HG02588 (cell line): ENCODE measurements around the gene CTU2.

Experiments
- ATAC-seq: cut with Tn5 transposase; IDR thresholded peaks from one replicate; pipeline ENCODE4 v1.9.1; 2021; ENCODE audit warnings: mild to moderate bottlenecking, moderate library complexity; ENCODE audit not compliant: unreplicated experiment

The CTU2 gene

GRCh38 chr16:88695753-88696152 lies 10.6 kb upstream of the CTU2 start:
- no peak for ATAC-seq

GRCh38 chr16:88696441-88696840 lies 9.9 kb upstream of the CTU2 start:
- ATAC-seq: no peak

- ATAC-seq: no peak
Measured at GRCh38 chr16:88697116-88697830, 9.0 kb upstream of the CTU2 start.

DNA sequence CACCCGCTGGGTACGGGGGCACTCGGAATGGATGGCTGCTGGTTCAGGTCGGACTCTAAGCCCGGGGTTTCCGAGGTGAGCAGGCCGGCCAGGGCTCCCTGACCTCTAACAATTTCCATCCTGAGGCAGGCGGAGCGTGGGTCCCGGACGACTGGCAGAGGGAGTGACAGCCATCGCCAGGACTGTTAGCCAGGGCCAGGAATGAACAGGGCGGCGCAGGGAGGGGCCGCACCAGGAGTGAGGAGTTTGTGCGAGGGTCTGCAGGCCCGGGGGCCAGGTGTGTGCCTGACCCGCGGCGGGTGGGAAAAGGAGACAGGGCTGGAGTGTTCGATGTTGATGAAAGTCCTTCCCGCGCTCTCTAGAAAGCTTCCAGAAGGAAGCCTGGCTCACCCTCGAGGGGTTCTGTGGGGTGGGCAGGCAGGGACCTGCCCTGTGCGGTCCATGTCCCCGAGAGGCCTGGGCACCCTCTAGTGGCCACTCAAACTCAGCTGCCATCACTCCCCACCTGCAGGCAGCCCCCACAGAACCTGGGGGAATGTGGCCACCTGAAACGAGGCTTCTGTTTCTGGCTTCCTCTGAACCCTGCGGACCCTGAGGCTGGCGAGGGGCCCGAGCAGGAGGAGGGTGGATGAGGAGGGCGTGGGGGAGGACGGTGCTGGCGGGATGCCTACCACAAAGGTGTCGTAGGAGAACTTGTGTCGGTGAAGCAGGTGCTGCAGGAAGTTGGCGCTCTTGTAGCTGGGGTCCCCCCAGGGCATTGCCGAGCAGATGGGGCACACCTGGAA lies 8.3 kb upstream of the CTU2 start:
- no peak for ATAC-seq

DNA sequence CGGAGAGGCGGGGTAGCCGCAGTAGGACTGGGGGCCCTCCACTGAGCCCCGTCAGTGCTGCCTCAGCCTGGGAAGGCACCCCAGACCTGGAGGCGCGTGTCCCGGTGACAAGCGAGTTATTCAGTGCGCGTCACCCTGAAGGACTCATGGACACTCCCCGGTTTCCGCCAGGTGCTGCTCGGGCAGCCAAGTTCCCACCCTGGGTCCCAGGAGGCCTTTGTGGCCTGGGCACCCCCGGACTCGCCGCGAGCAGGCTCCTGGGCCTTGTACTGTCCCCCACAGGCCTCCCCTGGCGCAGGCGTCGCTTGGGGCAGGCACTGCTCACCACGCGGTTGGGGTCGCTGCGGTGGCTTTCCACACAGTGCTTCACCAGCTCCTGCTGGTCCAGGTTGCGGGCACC lies 7.7 kb upstream of the CTU2 start:
- ATAC-seq: no peak

- no peak for ATAC-seq
Measured at GRCh38 chr16:88699180-88699579, 7.1 kb upstream of the CTU2 start.

GRCh38 chr16:88700322-88700635 lies 6.0 kb upstream of the CTU2 start:
- ATAC-seq: no peak

DNA sequence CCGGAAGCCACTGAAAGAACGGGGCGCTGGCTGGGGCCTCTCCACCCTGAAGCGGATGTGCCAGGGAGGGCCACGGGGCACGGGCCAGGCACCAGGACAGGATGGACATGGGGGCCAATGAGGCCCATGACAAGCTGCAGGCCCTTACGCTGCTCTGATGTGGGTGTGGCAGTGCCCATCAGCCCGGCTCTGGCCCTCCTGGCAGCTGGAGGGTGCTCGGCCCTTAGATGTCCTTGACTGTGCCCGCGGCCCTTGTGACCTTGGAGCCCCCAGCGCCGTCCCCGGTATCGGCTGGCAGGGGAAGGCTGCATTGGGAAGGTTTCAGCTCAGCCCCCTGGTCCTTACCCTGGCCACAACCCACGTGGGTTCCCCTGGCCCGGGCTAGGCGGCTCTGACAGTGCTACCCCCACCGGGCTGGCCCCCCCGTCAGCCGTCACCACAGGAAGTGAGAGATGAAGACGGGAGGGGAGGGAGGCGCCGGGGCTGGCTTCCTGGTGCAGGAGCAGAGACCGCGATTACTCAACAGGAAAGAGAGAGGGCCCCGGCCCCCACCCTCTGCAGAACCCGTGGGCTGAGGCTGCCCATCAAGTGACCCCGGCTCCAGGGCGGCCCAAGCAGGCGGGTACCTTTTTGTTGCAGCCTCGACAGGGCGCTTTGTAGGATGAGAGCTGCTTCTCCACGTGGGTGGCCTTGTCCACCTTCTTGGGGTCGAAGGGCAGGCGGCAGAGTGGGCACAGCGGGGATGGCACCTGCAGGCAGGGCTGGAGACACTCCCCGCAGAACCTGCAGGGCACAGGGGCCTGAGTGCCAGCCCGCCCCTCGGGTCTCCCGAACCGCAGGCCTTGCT lies 5.4 kb upstream of the CTU2 start:
- peak; percentile 59 for ATAC-seq

- ATAC-seq: no peak
Measured at GRCh38 chr16:88701581-88702370, 4.5 kb upstream of the CTU2 start.

- ATAC-seq: no peak
Measured at GRCh38 chr16:88702371-88703210, 3.7 kb upstream of the CTU2 start.

DNA sequence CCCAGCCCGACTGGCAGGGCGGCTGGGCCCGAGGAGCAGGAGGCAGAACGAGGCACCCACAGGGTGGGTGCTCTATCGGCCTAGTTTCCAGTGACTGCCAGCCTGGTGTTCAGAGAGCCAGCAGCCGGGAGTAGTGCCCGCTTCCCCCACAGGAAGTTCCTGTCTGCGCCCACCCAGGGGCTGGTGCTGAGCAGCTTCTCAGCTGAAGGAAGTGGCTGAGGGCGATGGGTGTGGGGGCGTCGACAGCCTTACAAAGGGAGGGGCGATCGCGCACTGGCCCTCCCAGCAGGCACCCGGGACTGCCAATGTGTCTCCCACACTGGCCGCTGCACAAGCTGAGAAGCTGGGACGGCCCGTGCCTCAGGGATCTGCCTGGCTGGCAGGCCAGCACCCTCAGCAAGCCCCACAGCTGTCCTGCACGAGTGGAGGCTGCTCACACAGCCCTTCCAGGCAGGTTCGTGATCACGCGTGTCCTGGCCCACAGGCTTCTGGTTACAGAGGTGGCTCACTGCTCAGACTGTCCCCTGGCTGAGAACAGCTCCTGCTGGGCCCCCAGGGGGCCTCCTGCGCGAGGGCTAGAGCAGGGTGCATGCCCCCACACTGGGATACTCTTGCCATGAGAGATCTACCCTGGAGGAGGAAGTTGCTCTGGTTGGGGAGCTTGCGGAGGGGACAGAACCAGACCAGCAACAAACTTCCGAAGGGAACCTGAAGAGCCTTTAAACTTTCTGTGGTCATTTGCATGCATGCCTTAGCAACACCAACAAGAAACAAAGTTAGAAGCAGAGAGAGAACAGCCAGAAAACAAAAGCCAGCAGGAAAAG lies 2.6 kb upstream of the CTU2 start:
- ATAC-seq: no peak

GRCh38 chr16:88705076-88705684 lies 1.1 kb upstream of the CTU2 start:
- ATAC-seq: no peak

GRCh38 chr16:88705801-88706228 lies 488 bp upstream of the CTU2 start:
- peak; percentile 12 for ATAC-seq

- ATAC-seq: no peak
Measured at GRCh38 chr16:88706965-88707826, 893 bp downstream of the CTU2 start.

DNA sequence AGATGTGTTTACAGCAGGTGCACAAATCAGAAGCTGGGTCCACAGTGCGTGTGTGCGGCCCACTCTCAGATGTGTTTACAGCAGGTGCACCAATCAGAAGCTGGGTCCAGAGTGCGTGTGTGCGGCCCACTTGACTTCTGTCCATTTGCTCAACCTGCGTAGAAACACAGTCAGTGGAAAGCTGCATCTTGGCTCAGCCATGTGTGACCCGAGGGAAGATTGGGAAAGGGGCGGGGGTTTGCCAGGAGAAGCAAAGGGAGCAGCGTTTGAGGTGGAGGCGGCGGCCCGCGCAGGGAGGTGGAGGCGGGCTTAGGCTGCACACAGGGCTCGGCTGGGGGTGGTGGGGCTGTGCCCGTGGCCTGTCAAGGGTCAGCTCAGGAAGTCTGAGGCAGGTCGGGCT lies 4.3 kb downstream of the CTU2 start:
- no peak for ATAC-seq

DNA sequence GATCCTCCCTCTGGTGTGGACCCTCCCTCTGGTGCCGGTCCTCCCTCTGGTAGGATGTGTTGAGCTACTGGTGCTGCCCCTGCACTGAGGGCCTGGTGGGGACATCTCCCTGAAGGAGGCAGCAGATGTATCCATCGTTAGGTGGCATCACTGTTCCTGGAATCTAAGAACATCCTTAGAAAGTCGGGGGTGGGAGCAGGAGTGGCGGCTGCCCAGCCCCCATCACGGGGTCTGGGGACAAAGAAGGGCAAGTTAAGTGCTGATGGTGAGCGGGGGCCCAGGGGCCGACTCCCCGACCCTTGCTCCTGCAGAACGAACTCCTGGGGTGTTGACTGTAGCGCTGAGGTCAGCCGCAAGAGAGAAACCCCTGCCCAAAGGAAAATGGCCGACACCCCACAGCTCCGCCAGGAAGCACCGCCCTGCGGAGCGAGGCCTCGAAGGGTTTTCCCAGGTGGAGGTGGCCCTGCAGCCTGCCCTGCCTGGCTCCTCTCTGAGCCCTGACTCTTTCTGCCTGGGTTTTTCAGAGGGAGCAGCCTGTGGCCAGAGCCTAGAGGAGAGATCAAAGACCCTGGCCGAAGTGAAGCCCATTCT lies 5.5 kb downstream of the CTU2 start:
- no peak for ATAC-seq

DNA sequence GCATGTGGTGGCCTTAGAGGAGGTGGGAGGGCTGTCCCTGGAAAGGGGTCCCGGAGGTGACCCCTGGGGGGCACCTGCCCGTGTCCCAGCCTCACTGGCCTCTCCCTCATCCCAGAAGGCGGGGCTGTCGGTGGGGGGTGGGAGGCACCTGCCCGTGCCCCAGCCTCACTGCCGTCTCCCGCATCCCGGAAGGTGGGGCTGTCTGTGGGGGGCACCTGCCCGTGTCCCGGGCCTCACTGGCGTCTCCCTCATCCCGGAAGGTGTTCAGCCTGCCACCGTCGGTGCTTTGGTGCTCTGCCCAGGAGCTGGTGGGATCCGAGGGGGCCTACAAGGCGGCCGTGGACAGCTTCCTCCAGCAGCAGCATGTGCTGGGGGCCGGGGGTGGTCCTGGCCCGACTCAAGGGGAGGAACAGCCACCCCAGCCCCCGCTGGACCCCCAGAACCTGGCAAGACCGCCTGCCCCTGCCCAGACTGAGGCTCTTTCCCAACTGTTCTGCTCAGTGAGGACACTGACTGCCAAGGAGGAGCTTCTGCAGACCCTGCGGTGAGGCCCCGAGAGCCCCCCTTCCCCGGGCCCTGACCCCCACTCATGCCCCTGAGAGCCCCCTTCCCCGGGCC lies 6.2 kb downstream of the CTU2 start:
- ATAC-seq: no peak
